Panc1 (cell line): ENCODE measurements around the gene INHBB. TPM values are rescaled to one million over a fixed set of nuclear protein-coding genes. Genes with fewer than 3 reads are reported as not detected.

Source experiments
- ATAC-seq: fragments of 200-7000 bp; cut with Tn5 transposase; 2 replicates; pipeline ENCODE4 v1.9.1; 2020; ENCODE audit warnings: mild to moderate bottlenecking, moderate library complexity
- BruUV-seq: library from RNA; stranded (reverse); fragments of 400-500 nt; replicated peaks from 2 replicates; lab custom pipeline; 2021; lab: Mats Ljungman, UMichigan
- CTCF ChIA-PET: fragments of 300-600 bp; sonication (Branson Sonifier 250); formaldehyde crosslinking; loops from one replicate; lab custom pipeline; 2022; ENCODE audit warnings: antibody characterized with exemption; lab: Charles Lee
- POLR2A ChIA-PET: fragments of 300-600 bp; sonication (Branson Sonifier 250); formaldehyde crosslinking; loops from one replicate; lab custom pipeline; 2022; ENCODE audit warnings: antibody characterized with exemption; lab: Charles Lee
- DNase-seq: peaks from one replicate; pipeline ENCODE4 v3.0.0-alpha.2; 2010; ENCODE audit warnings: low read depth, low spot score
- H3K27ac ChIP-seq: 2 replicates; pipeline ENCODE4 v1.5.1; 2011; ENCODE audit warnings: mild to moderate bottlenecking, low read length, inconsistent platforms
- H3K27me3 ChIP-seq: fragments of 200-500 bp; sonication (Bioruptor generic); 2 replicates; pipeline ENCODE4 v1.6.0; 2014; ENCODE audit warnings: low read length, inconsistent platforms; ENCODE audit not compliant: control insufficient read depth, insufficient read depth
- H3K36me3 ChIP-seq: fragments of 200-500 bp; sonication (Bioruptor generic); 2 replicates; pipeline ENCODE4 v1.5.1; 2014; ENCODE audit warnings: inconsistent platforms, mild to moderate bottlenecking, low read length, moderate library complexity; ENCODE audit not compliant: control insufficient read depth, insufficient read depth
- H3K4me1 ChIP-seq: 2 replicates; pipeline ENCODE4 v1.5.1; 2011; ENCODE audit warnings: inconsistent platforms, mild to moderate bottlenecking, low read length, moderate library complexity; ENCODE audit not compliant: control insufficient read depth, insufficient read depth
- H3K4me3 ChIP-seq, 2 experiments: 2 replicates each; pipeline ENCODE4 v1.5.1; 2011 to 2012; ENCODE audit warnings: low read depth in 2 of 2, low read length in 2 of 2, mild to moderate bottlenecking in 2 of 2, inconsistent platforms in 1 of 2, moderate library complexity in 1 of 2
- H3K9me3 ChIP-seq: fragments of 200-500 bp; sonication (Bioruptor generic); 2 replicates; pipeline ENCODE4 v1.5.1; 2014; ENCODE audit warnings: low read depth, mild to moderate bottlenecking, inconsistent platforms, low read length, moderate library complexity; ENCODE audit not compliant: control insufficient read depth, insufficient read depth
- POLR2AphosphoS5 ChIP-seq: IDR thresholded peaks from 2 replicates; pipeline ENCODE4 v1.6.1; 2012; ENCODE audit warnings: mild to moderate bottlenecking, low read depth, low read length, moderate library complexity
- SIN3A ChIP-seq: IDR thresholded peaks from 2 replicates; pipeline ENCODE4 v1.6.1; 2012; ENCODE audit warnings: low read depth, mild to moderate bottlenecking, low read length, moderate library complexity, borderline replicate concordance; ENCODE audit not compliant: insufficient read depth
- TCF7L2 ChIP-seq: IDR thresholded peaks from 2 replicates; pipeline ENCODE4 v1.6.1; 2011; ENCODE audit warnings: mild to moderate bottlenecking, low read depth, low read length, inconsistent platforms
- in situ Hi-C: cut with HindIII; loops from 2 replicates; pipeline ENCODE4 v1.10.0; 2016; ENCODE audit warnings: low sequenced_read_pairs, low pct_unique_long_range_greater_than_20kb
- intact Hi-C: fragments of 100-400 bp; cut with micrococcal nuclease; formaldehyde crosslinking; loops from one replicate; pipeline ENCODE4 v1.10.0; 2022; ENCODE audit not compliant: unreplicated experiment
- total RNA-seq: library from RNA; stranded (reverse); gene quantifications from one replicate; pipeline ENCODE4 v1.2.1, GENCODE V29; 2021; ENCODE audit not compliant: unreplicated experiment
- TF ChIP-seq, protein P1 (sequence below), 2 experiments: IDR thresholded peaks; 2 replicates each; pipeline ENCODE4 v1.6.1; 2011 to 2012; ENCODE audit warnings: low read depth in 2 of 2, control low read depth in 1 of 2, low read length in 1 of 2, mild to moderate bottlenecking in 1 of 2, moderate library complexity in 1 of 2; ENCODE audit not compliant: insufficient read depth in 1 of 2
- TF ChIP-seq, protein P2 (sequence below): fragments of 450-650 bp; IDR thresholded peaks from 2 replicates; pipeline ENCODE4 v1.5.1; 2017; ENCODE audit warnings: mild to moderate bottlenecking

INHBB gene
- total RNA-seq, 1 experiment from 2014 or later, result 38.2 TPM

DNA sequence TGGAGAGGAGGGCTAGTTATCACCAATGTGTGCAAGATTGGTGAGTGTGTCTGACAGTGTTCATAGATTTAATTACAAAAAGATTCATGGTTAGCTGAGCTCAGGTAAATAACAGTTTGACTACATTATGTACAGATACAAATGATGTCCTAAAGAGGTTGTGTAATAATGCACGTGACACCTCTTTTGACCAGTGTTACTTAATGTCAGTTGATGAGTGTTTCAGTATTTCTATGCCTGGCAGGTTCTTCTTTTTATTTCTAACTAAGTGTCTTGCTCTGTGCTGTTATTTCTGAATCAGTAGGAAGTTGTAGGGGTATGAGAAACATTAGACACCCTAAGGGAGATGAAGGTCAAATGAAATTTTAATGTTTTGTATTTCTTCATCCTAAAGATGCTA lies 7.9 kb upstream of the INHBB start:
- no peaks in the 10 kb centered on the region for H3K27me3 ChIP-seq
- intact Hi-C loops, result no loop called here

DNA sequence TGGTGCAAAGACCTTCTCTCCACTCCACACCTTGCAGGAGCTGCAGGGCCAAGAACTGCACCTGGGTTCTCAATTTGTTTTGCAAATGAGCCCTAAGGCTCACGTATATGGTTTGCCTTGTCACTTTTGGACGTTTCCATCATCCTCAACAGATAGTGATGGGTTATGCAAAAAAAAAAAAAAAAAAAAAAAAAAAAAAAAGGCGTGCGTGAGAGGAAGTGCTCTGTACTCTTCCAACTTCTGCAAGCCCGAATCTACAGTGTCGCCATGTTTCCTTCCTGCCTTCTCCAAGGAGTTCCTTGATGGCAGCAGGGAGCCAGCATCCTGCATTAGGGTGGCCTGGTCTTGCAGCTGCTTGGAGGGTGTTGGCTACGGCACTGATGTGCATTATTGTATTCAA lies 4.0 kb upstream of the INHBB start:
- H3K4me3 ChIP-seq, result no peak overlapping the region
- POLR2A ChIA-PET, result no interaction called here
- no peak overlapping the region for H3K27ac ChIP-seq
- no TSS peak for BruUV-seq
- H3K27me3 ChIP-seq, result no peaks in the 10 kb centered on the region
- ATAC-seq, result no peak
- H3K9me3 ChIP-seq, result no peaks in the 10 kb centered on the region
- DNase-seq, result no peak
- H3K4me1 ChIP-seq, result 0 out of 2 replicates have a peak, but pooled peaks cover 3% of the 10 kb centered on the region
- in situ Hi-C loops, result no loop called here
- CTCF ChIA-PET, result no interaction called here
- TF ChIP-seq POLR2AphosphoS5, result no peak
- no peak for TF ChIP-seq SIN3A
- TF ChIP-seq TCF7L2, result no peak
- TF ChIP-seq, protein P1, sequence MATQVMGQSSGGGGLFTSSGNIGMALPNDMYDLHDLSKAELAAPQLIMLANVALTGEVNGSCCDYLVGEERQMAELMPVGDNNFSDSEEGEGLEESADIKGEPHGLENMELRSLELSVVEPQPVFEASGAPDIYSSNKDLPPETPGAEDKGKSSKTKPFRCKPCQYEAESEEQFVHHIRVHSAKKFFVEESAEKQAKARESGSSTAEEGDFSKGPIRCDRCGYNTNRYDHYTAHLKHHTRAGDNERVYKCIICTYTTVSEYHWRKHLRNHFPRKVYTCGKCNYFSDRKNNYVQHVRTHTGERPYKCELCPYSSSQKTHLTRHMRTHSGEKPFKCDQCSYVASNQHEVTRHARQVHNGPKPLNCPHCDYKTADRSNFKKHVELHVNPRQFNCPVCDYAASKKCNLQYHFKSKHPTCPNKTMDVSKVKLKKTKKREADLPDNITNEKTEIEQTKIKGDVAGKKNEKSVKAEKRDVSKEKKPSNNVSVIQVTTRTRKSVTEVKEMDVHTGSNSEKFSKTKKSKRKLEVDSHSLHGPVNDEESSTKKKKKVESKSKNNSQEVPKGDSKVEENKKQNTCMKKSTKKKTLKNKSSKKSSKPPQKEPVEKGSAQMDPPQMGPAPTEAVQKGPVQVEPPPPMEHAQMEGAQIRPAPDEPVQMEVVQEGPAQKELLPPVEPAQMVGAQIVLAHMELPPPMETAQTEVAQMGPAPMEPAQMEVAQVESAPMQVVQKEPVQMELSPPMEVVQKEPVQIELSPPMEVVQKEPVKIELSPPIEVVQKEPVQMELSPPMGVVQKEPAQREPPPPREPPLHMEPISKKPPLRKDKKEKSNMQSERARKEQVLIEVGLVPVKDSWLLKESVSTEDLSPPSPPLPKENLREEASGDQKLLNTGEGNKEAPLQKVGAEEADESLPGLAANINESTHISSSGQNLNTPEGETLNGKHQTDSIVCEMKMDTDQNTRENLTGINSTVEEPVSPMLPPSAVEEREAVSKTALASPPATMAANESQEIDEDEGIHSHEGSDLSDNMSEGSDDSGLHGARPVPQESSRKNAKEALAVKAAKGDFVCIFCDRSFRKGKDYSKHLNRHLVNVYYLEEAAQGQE (IDR thresholded peaks at IDR 0.05; ENCODE audit: insufficient read depth in 1 of 2, low read depth in 2 of 2, low read length in 1 of 2), result no peak
- TF ChIP-seq, protein P2, sequence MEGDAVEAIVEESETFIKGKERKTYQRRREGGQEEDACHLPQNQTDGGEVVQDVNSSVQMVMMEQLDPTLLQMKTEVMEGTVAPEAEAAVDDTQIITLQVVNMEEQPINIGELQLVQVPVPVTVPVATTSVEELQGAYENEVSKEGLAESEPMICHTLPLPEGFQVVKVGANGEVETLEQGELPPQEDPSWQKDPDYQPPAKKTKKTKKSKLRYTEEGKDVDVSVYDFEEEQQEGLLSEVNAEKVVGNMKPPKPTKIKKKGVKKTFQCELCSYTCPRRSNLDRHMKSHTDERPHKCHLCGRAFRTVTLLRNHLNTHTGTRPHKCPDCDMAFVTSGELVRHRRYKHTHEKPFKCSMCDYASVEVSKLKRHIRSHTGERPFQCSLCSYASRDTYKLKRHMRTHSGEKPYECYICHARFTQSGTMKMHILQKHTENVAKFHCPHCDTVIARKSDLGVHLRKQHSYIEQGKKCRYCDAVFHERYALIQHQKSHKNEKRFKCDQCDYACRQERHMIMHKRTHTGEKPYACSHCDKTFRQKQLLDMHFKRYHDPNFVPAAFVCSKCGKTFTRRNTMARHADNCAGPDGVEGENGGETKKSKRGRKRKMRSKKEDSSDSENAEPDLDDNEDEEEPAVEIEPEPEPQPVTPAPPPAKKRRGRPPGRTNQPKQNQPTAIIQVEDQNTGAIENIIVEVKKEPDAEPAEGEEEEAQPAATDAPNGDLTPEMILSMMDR, result no peak
- H3K36me3 ChIP-seq, result no peaks in the 10 kb centered on the region
- intact Hi-C loops, result loop anchor here (2.0 to 10.0 kb wide), 4 partner anchors 95 to 733 kb away; no protein-coding TSS in a partner anchor

More for the DNA sequence above, 7.9 kb upstream of the INHBB start:
- CTCF ChIA-PET, result no interaction called here
- no peak for DNase-seq
- no TSS peak for BruUV-seq
- Histone ChIP-seq H3K27ac (no peak overlapping the region), H3K36me3 (no peaks in the 10 kb centered on the region), H3K4me1 (0 out of 2 replicates have a peak, but pooled peaks cover under 1% of the 10 kb centered on the region), H3K9me3 (no peaks in the 10 kb centered on the region), H3K4me3 (no peak overlapping the region)
- TF ChIP-seq SIN3A (no peak), POLR2AphosphoS5 (no peak), TCF7L2 (no peak)
- TF ChIP-seq, protein P1 (IDR thresholded peaks at IDR 0.05; ENCODE audit: insufficient read depth in 1 of 2, low read depth in 2 of 2, low read length in 1 of 2), result no peak
- TF ChIP-seq, protein P2, result no peak
- POLR2A ChIA-PET, result no interaction called here
- in situ Hi-C loops, result no loop called here
- ATAC-seq, result no peak
